GM10248 (cell line): ENCODE results near the gene RELB.
"Not testable (repeated sequence)": the region's sequence is repeated elsewhere in the genome, so short reads cannot be mapped to it uniquely, and the experiment has no call there.

ENCODE experiments used
- CTCF ChIA-PET: fragments of 300-600 bp; sonication (Branson Sonifier 250); formaldehyde crosslinking; extraction: SDS; loops from one replicate; lab custom pipeline; 2021; ENCODE audit warnings: antibody characterized with exemption; lab: Yijun Ruan, JAX
- POLR2A ChIA-PET: fragments of 350-650 bp; sonication (Branson Sonifier 250); formaldehyde crosslinking; extraction: SDS; loops from one replicate; lab custom pipeline; 2020; ENCODE audit warnings: antibody characterized with exemption; lab: Yijun Ruan, JAX
- DNase-seq: peaks from one replicate; pipeline ENCODE4 v3.0.0; 2012; ENCODE audit errors: extremely low spot score
- TF ChIP-seq, protein P1 (sequence below): IDR thresholded peaks from 2 replicates; pipeline ENCODE4 v1.5.1; 2012; ENCODE audit warnings: mild to moderate bottlenecking, low read depth; ENCODE audit errors: extremely low read depth, missing control alignments, control extremely low read depth

Gene RELB

DNA sequence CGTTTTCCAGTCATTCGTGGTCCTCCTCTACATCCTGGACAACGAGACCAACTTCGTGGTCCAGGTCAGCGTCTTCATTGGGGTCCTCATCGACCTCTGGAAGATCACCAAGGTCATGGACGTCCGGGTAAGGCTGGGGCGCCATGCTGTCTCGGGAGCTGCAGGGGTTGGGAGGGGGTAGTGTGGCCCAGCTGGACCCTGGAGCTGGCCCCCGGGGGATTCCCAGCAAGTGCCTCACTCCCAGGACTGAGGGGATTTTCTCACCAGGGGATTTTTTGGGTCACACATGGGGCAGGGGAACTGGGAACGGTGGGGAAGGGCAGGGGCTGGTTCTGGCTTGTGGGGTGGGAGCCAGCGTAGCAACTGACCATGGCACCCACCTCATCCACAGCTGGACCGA lies 10.8 kb upstream of the RELB start:
- TF ChIP-seq, protein P1, sequence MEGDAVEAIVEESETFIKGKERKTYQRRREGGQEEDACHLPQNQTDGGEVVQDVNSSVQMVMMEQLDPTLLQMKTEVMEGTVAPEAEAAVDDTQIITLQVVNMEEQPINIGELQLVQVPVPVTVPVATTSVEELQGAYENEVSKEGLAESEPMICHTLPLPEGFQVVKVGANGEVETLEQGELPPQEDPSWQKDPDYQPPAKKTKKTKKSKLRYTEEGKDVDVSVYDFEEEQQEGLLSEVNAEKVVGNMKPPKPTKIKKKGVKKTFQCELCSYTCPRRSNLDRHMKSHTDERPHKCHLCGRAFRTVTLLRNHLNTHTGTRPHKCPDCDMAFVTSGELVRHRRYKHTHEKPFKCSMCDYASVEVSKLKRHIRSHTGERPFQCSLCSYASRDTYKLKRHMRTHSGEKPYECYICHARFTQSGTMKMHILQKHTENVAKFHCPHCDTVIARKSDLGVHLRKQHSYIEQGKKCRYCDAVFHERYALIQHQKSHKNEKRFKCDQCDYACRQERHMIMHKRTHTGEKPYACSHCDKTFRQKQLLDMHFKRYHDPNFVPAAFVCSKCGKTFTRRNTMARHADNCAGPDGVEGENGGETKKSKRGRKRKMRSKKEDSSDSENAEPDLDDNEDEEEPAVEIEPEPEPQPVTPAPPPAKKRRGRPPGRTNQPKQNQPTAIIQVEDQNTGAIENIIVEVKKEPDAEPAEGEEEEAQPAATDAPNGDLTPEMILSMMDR, result no peak
- DNase-seq, result no peak
- POLR2A ChIA-PET, result no interaction called here
- CTCF ChIA-PET, result interaction anchor here (0.7 to 5.5 kb wide), 11 partner anchors 9 to 85 kb away, joined by 3 to 65 read pairs (median 6); partner anchors contain the start of gene RELB

DNA sequence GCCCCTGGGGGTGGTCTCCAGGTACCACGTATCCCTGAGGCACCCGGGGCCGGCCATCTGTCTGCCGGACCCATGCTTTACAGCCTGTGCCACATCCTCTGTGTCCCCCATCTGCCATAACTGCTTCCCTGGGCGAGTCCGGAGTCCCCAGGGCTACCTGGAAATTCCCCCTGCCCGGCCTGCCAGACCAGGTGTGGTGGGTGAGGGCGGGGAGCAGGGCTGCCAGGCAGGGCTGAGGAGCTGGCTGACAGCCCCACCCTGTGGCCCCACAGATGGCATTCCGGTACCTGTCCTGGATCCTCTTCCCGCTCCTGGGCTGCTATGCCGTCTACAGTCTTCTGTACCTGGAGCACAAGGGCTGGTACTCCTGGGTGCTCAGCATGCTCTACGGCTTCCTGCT lies 10.3 kb upstream of the RELB start:
- ChIA-PET POLR2A (no interaction called here), CTCF (interaction anchor here (1.3 to 5.5 kb wide), 5 partner anchors 9 to 84 kb away, joined by 3 to 65 read pairs (median 6); partner anchors contain the start of gene RELB)

DNA sequence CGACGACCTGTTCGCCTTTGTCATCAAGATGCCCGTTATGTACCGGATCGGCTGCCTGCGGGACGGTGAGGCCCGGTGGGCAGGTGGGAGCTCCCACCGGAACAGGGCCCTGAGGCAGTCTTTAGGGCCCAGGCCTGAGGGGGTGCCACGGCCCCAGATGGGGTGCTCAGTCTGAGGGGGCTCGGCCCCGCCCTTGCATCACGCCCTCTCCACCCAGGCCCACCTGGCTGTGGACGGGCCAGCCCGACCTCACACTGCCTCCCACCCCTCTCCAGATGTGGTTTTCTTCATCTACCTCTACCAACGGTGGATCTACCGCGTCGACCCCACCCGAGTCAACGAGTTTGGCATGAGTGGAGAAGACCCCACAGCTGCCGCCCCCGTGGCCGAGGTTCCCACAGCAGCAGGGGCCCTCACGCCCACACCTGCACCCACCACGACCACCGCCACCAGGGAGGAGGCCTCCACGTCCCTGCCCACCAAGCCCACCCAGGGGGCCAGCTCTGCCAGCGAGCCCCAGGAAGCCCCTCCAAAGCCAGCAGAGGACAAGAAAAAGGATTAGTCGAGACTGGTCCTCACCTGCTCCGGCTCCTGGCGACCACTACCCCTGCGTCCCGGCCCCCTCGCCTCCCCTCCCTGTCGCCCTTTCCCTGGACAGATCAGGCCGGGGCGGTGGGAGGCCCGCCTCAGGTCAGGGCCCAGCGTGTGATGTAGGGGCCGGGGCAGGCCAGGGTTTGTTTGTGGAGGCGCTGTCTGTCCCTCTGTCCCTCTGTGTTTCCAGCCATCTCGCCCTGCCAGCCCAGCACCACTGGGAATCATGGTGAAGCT lies 8.7 kb upstream of the RELB start:
- TF ChIP-seq, protein P1, result no peak
- POLR2A ChIA-PET, result no interaction called here
- DNase-seq, result no peak
- CTCF ChIA-PET, result interaction anchor here (1.1 to 1.7 kb wide), 4 partner anchors 24 to 67 kb away, joined by 3 to 7 read pairs (median 3); no protein-coding TSS in a partner anchor

More for the DNA sequence above, 10.3 kb upstream of the RELB start:
- no peak for DNase-seq
- TF ChIP-seq, protein P1, result no peak

DNA sequence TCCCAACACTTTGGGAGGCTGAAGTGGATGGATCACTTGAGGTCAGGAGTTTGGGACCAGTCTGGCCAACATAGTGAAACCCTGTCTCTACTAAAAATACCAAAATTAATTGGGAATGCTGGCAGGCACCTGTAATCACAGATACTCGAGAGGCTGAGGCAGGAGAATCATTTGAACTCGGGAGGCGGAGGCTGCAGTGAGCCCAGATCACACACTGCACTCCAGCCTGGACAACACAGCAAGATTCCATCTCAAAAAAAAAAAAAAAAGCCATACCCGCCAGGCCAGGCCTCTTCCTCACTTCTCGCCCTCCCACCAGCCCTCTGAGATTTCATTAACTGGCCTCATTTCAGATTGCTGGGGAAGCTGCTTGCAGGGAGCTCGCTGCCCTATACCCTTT lies 7.7 kb upstream of the RELB start:
- CTCF ChIA-PET, result interaction anchor here (0.9 to 1.7 kb wide), 2 partner anchors 9 to 66 kb away, joined by 4 to 7 read pairs; no protein-coding TSS in a partner anchor
- TF ChIP-seq, protein P1, result no peak
- DNase-seq, result no peak
- POLR2A ChIA-PET, result no interaction called here

DNA sequence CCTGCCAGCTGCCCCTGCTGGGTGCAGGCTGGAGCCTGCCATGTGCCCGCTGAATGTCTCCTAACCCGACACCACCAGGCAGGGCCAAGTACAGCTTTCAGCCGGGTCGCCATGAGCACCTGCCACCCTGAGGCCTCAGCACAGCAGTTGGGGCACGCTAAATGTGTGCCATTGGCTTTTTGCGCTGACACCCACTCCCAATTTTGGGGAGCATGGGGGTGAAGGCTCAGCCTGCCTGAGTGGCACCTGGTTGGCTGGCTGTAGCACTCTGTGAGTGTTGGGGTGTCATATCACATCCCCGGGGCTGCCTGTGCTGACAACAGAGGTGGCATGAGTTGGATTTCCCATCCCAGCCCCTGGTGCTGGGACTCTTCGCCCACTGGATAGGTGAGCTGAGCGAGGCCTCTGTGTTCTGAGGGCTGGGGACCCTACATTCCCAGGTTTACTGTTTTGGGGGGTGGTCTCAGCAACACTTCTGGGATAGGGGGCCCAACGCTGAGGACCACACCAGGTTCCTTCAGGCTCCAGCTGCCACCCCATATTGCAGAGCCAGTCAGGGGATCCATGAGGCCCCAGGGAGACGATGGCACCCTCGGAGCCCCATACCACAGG lies 7.2 kb upstream of the RELB start:
- no peak for DNase-seq
- ChIA-PET CTCF (interaction anchor here (0.9 to 1.7 kb wide), 2 partner anchors 9 to 66 kb away, joined by 4 to 7 read pairs; no protein-coding TSS in a partner anchor), POLR2A (no interaction called here)
- TF ChIP-seq, protein P1, result no peak

DNA sequence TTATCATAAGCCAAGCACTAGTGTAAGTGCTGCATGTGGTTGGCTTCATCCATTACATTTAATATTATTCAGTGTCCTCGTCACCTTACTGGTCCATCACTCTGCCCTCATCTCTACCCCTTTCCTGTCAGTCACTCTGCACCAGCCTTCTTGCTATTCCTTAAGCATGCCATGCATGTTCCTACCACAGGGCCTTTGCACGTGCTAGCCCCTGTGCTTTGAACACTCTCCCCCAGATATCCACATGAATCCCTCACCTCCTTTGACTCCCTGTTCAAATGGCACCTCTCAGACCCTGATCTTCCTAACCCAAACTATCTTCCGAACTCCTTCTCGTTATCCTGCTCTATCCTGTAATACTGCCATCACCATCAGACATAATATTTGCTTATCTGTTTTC lies 3.2 kb upstream of the RELB start:
- POLR2A ChIA-PET, result no interaction called here
- CTCF ChIA-PET, result interaction anchor here (1.0 to 1.9 kb wide), 3 partner anchors 9 to 62 kb away, joined by 3 to 12 read pairs (median 3); no protein-coding TSS in a partner anchor
- TF ChIP-seq, protein P1, result no peak
- DNase-seq, result no peak

DNA sequence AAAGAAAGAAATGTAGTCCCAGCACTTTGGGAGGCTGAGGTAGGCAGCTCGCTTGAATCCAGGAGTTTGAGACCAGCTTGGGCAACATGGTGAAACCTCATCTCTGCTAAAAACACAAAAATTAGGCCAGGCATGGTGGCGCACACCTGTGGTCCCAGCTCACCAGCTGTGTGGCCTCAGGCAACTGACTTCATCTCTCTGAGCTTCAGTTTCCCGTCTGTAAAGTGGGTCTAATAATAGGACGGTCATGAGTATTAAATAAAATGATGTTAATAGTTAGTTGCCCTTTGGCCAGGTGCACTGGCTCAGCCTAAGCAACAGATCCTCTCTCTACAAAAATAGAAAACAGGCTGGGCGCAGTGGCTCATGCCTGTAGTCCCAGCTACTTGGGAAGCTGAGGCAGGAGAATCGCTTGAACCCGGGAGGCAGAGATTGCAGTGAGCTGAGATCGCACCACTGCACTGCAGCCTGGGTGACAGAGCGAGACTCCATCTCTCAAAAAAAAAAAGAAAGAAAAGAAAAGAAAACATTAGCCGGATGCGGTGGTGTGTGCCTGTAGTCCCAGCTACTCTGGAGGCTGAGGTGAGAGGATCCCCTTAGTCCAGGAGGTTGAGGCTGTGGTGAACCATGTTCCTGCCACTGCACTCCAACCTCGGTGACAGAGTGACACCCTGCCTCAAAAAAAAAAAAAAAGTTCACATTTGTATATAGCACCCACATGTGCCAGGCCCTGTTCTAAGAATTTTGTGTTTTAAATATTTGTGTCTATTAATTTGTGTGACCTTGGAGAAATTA lies 1.9 kb upstream of the RELB start:
- POLR2A ChIA-PET, result interaction anchor here (0.7 kb wide), 1 partner anchor 37 kb away, joined by 3 read pairs; no protein-coding TSS in a partner anchor
- CTCF ChIA-PET, result interaction anchor here (2.5 to 3.8 kb wide), 2 partner anchors 10 to 61 kb away, joined by 8 to 28 read pairs; no protein-coding TSS in a partner anchor
- not testable (repeated sequence) for DNase-seq

DNA sequence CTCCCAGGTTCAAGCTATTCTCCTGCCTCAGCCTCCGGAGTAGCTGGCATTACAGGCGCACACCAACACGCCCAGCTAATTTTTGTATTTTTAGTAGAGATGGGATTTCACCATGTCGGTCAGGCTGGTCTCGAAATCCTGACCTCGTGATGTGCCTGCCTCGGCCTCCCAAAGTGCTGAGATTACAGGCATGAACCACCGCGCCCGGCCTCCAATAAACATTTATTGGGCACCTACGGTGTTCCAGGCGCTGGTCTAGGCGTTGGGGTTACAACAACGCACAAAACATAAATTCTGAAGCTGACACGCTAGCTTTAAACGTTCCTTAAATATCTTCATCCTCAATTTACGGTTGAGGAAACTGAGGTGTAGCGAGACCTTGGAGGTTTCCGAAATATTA lies 599 bp upstream of the RELB start:
- POLR2A ChIA-PET, result interaction anchor here (0.6 to 1.2 kb wide), 2 partner anchors 18 to 119 kb away, joined by 4 to 6 read pairs; no protein-coding TSS in a partner anchor
- DNase-seq, result not testable (repeated sequence)
- CTCF ChIA-PET, result interaction anchor here (0.7 to 3.8 kb wide), 9 partner anchors 11 to 59 kb away, joined by 3 to 28 read pairs (median 3); partner anchors contain the start of gene CLASRP
